ENCODE measurements around the gene CBFB.

- TF ChIP-seq CTCF (conservative IDR thresholded peaks at IDR 0.05 in 1 of 2, IDR thresholded peaks at IDR 0.05 in 1 of 2; ENCODE audit: extremely low read depth in 1 of 2, insufficient read depth in 1 of 2, low read depth in 1 of 2, low read length in 2 of 2) (no peak), EZH2 (IDR thresholded peaks at IDR 0.05; ENCODE audit: borderline replicate concordance, low read length) (no peak)
These were observed 80.6 kb downstream of the CBFB start, which contains the start of gene PHAF1 for GRCh38 chr16:67109407-67110135.

Data from mammary epithelial cell (primary cell).